Karpas-422 (cell line): ENCODE data around the gene KIF18A. TPM values are rescaled to one million over a fixed set of nuclear protein-coding genes. Genes with fewer than 3 reads are reported as not detected.
A peak's percentile ranks its signal among the peaks of the same experiment; 100 is the strongest.

ENCODE experiments used
- DNase-seq: peaks from one replicate; pipeline ENCODE4 v3.0.0-alpha.2; 2015
- H2AFZ ChIP-seq: fragments of 200-600 bp; sonication (generic); 2 replicates; pipeline ENCODE4 v1.6.1; 2014; ENCODE audit warnings: antibody characterized with exemption, low read length, mixed read lengths
- H3K27ac ChIP-seq: fragments of 200-600 bp; sonication (generic); 2 replicates; pipeline ENCODE4 v1.5.1; 2014; ENCODE audit warnings: mild to moderate bottlenecking, low read length, moderate library complexity
- H3K27me3 ChIP-seq: fragments of 200-600 bp; sonication (generic); 2 replicates; pipeline ENCODE4 v1.6.1; 2014; ENCODE audit warnings: low read length, mixed read lengths
- H3K36me3 ChIP-seq: fragments of 200-600 bp; sonication (generic); 2 replicates; pipeline ENCODE4 v1.6.1; 2014; ENCODE audit warnings: low read length, mixed read lengths; ENCODE audit not compliant: insufficient read depth
- H3K4me1 ChIP-seq: fragments of 200-600 bp; sonication (generic); 2 replicates; pipeline ENCODE4 v1.6.1; 2014; ENCODE audit warnings: mild to moderate bottlenecking, low read length, mixed read lengths
- H3K4me2 ChIP-seq: fragments of 200-600 bp; sonication (generic); 2 replicates; pipeline ENCODE4 v1.6.1; 2014; ENCODE audit warnings: low read length, low read depth, mild to moderate bottlenecking; ENCODE audit not compliant: poor library complexity, severe bottlenecking
- H3K4me3 ChIP-seq: fragments of 200-600 bp; sonication (generic); 2 replicates; pipeline ENCODE4 v1.5.1; 2014; ENCODE audit warnings: mild to moderate bottlenecking, antibody characterized with exemption, low read length, mixed read lengths
- H3K79me2 ChIP-seq: fragments of 200-600 bp; sonication (generic); 2 replicates; pipeline ENCODE4 v1.6.1; 2014; ENCODE audit warnings: mild to moderate bottlenecking, low read length, mixed read lengths
- H3K9ac ChIP-seq: fragments of 200-600 bp; sonication (generic); 2 replicates; pipeline ENCODE4 v1.6.0; 2014; ENCODE audit warnings: low read length
- H3K9me2 ChIP-seq: fragments of 200-600 bp; sonication (generic), shearing (Covaris generic); replicated peaks from 2 replicates; pipeline ENCODE4 v1.6.0; 2014; ENCODE audit warnings: mild to moderate bottlenecking, low read length, moderate library complexity; ENCODE audit not compliant: insufficient read depth
- H3K9me3 ChIP-seq: fragments of 300-700, 200-600 bp; sonication (generic); 2 replicates; pipeline ENCODE4 v1.6.1; 2014; ENCODE audit warnings: low read length, mixed read lengths
- H4K20me1 ChIP-seq: fragments of 200-600 bp; sonication (generic); 2 replicates; pipeline ENCODE4 v1.6.1; 2014; ENCODE audit warnings: mild to moderate bottlenecking, antibody characterized with exemption, low read length, low read depth; ENCODE audit not compliant: insufficient read depth
- total RNA-seq: library from RNA; depleted of rRNA; stranded (reverse); fragments of >200 nt; shearing (Covaris generic); gene quantifications from 2 replicates; pipeline ENCODE4 v1.2.3, GENCODE V29; 2014; ENCODE audit warnings: low replicate concordance

The KIF18A gene
- total RNA-seq, 1 experiment from 2014 or later: 30.7 TPM

- H3K36me3 ChIP-seq: peaks cover 60% of the 10 kb centered on the region
- no peak for DNase-seq
- H3K27ac ChIP-seq: no peak overlapping the region
- H4K20me1 ChIP-seq: no peaks in the 10 kb centered on the region
- peaks cover 6% of the 10 kb centered on the region for H3K4me1 ChIP-seq
- H3K9ac ChIP-seq: no peak overlapping the region
- H3K9me2 ChIP-seq: no peaks in the 10 kb centered on the region
- H3K79me2 ChIP-seq: peaks cover 44% of the 10 kb centered on the region
- H3K4me2 ChIP-seq: no peak overlapping the region
- no peak overlapping the region for H2AFZ ChIP-seq
- no peaks in the 10 kb centered on the region for H3K9me3 ChIP-seq
- no peaks in the 10 kb centered on the region for H3K27me3 ChIP-seq
- no peak overlapping the region for H3K4me3 ChIP-seq
These were observed 53.1 kb downstream of the KIF18A start for GRCh38 chr11:28054821-28055220.

DNA sequence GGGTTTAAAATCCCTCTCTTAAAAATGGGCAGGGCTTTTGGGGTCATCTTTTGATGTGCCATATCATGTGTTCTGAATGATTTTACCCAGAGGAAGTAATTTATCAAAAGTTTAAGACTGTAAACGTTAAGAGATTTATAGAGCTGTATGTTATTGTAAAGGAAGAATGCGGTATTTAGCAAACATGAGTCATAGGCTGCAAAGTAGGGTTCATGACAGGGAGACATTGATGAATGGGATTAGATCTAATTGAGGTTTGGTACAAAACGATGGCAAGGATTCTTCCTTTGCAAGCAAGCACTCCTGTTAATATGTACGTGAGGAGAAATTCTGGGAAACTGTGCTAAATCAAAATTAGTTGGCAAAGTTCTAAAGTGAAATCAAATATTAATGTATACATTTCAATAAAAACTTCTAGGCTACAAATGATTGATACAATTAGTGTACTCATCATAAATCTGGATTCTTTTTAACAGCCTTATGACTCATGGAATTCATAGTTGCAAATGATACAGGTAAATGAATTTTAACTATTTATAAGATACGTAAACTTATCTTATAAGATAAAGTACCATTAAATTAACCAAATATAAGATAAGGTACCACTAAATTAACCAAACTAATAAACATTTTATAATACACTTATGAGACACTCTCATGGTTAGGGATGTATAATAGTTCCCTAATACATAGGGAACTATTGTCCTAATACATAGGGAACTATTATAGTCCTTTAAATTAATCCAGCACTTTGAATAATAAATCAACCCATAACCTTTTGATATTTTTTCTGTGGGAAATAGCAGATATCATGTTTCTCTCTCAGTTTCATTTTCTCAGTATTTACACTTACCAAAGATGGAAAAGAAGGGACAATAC is 58.4 kb downstream of the KIF18A start:
- H3K4me1 ChIP-seq: no peaks in the 10 kb centered on the region
- peaks cover 37% of the 10 kb centered on the region for H3K36me3 ChIP-seq
- no peak overlapping the region for H2AFZ ChIP-seq
- no peaks in the 10 kb centered on the region for H4K20me1 ChIP-seq
- no peak for DNase-seq
- no peak overlapping the region for H3K27ac ChIP-seq
- H3K79me2 ChIP-seq: peaks cover 29% of the 10 kb centered on the region
- no peak overlapping the region for H3K4me3 ChIP-seq
- 0 out of 2 replicates have a peak, but pooled peaks cover 3% of the 10 kb centered on the region for H3K9me2 ChIP-seq
- no peaks in the 10 kb centered on the region for H3K9me3 ChIP-seq
- no peaks in the 10 kb centered on the region for H3K27me3 ChIP-seq
- H3K9ac ChIP-seq: no peak overlapping the region
- no peak overlapping the region for H3K4me2 ChIP-seq

- Histone ChIP-seq H3K27ac (no peak overlapping the region), H3K9me2 (0 out of 2 replicates have a peak, but pooled peaks cover 3% of the 10 kb centered on the region), H3K9ac (no peak overlapping the region), H3K27me3 (no peaks in the 10 kb centered on the region), H3K79me2 (peaks cover 32% of the 10 kb centered on the region), H3K4me3 (no peak overlapping the region), H3K36me3 (peaks cover 29% of the 10 kb centered on the region), H4K20me1 (no peaks in the 10 kb centered on the region), H3K4me1 (no peaks in the 10 kb centered on the region), H3K4me2 (no peak overlapping the region), H3K9me3 (no peaks in the 10 kb centered on the region), H2AFZ (no peak overlapping the region)
- DNase-seq: no peak
These were observed 59.1 kb downstream of the KIF18A start for GRCh38 chr11:28048812-28049211.

GRCh38 chr11:28043930-28044709 is 63.8 kb downstream of the KIF18A start:
- no peak for DNase-seq
- Histone ChIP-seq H3K4me3 (no peak overlapping the region), H3K4me1 (peaks cover 5% of the 10 kb centered on the region), H2AFZ (no peak overlapping the region), H3K36me3 (peaks cover 26% of the 10 kb centered on the region), H3K4me2 (no peak overlapping the region), H3K79me2 (peaks cover 43% of the 10 kb centered on the region), H3K9me3 (no peaks in the 10 kb centered on the region), H3K9me2 (no peaks in the 10 kb centered on the region), H3K27me3 (no peaks in the 10 kb centered on the region), H4K20me1 (no peaks in the 10 kb centered on the region), H3K27ac (no peak overlapping the region), H3K9ac (no peak overlapping the region)

- Histone ChIP-seq H3K4me1 (peaks cover 11% of the 10 kb centered on the region), H3K36me3 (peaks cover 33% of the 10 kb centered on the region), H3K79me2 (peaks cover 48% of the 10 kb centered on the region)
These were observed 67.6 kb downstream of the KIF18A start for GRCh38 chr11:28040384-28040783.

GRCh38 chr11:28038775-28039174 is 69.2 kb downstream of the KIF18A start:
- Histone ChIP-seq H3K4me2 (no peak overlapping the region), H3K36me3 (peaks cover 40% of the 10 kb centered on the region), H3K79me2 (peaks cover 42% of the 10 kb centered on the region), H3K27me3 (no peaks in the 10 kb centered on the region), H3K27ac (no peak overlapping the region), H3K9ac (no peak overlapping the region), H3K9me3 (no peaks in the 10 kb centered on the region), H4K20me1 (no peaks in the 10 kb centered on the region), H2AFZ (no peak overlapping the region), H3K4me3 (no peak overlapping the region), H3K9me2 (no peaks in the 10 kb centered on the region), H3K4me1 (peaks cover 11% of the 10 kb centered on the region)
- DNase-seq: no peak

More at GRCh38 chr11:28040384-28040783, 67.6 kb downstream of the KIF18A start:
- Histone ChIP-seq H3K4me2 (no peak overlapping the region), H4K20me1 (no peaks in the 10 kb centered on the region), H3K9me2 (no peaks in the 10 kb centered on the region), H2AFZ (no peak overlapping the region), H3K27ac (no peak overlapping the region), H3K9ac (no peak overlapping the region), H3K9me3 (no peaks in the 10 kb centered on the region), H3K27me3 (no peaks in the 10 kb centered on the region), H3K4me3 (no peak overlapping the region)
- no peak for DNase-seq

- Histone ChIP-seq H3K36me3 (peaks cover 28% of the 10 kb centered on the region), H3K9ac (no peak overlapping the region), H4K20me1 (no peaks in the 10 kb centered on the region), H3K79me2 (peaks cover 29% of the 10 kb centered on the region), H2AFZ (no peak overlapping the region), H3K27me3 (no peaks in the 10 kb centered on the region), H3K27ac (peak overlapping the region; percentile 61), H3K4me1 (peaks cover 18% of the 10 kb centered on the region), H3K4me3 (peak overlapping the region; percentile 28; the same call in 1 of the 2 replicates), H3K9me3 (no peaks in the 10 kb centered on the region), H3K4me2 (peak overlapping the region; percentile 55), H3K9me2 (no peaks in the 10 kb centered on the region)
- peak; percentile 67 for DNase-seq
These were observed 81.2 kb downstream of the KIF18A start for GRCh38 chr11:28026634-28027290.

DNA sequence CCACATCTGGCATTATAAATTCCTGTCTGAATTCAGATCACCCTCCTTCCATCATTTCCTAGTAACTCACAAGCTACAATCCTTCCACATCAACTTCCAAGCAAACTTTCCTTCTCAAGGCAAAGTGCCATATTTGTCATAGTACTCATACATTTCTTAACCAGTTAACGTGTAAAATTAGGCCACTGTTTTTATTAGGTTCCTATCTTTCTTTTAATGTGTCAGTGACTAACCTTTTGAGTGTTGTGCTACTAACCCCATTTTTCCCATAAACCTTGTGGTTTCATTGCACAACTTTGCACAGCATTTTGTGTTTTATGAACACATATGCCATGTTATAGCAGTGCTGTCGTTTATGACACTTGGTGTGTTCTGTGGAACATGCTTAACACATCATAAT is 90.1 kb downstream of the KIF18A start:
- H3K36me3 ChIP-seq: peaks cover 19% of the 10 kb centered on the region; the same call in 1 of the 2 replicates
- no peak overlapping the region for H3K9ac ChIP-seq
- H2AFZ ChIP-seq: no peak overlapping the region
- H3K79me2 ChIP-seq: no peaks in the 10 kb centered on the region
- no peak for DNase-seq
- no peaks in the 10 kb centered on the region for H4K20me1 ChIP-seq
- no peak overlapping the region for H3K27ac ChIP-seq
- H3K4me3 ChIP-seq: no peak overlapping the region
- H3K4me2 ChIP-seq: no peak overlapping the region
- H3K4me1 ChIP-seq: no peaks in the 10 kb centered on the region
- no peaks in the 10 kb centered on the region for H3K27me3 ChIP-seq
- no peaks in the 10 kb centered on the region for H3K9me3 ChIP-seq
- H3K9me2 ChIP-seq: no peaks in the 10 kb centered on the region
